Sigmoid colon (tissue), 7 donors: ENCODE data around the gene TTI1. TPM values are rescaled to one million over a fixed set of nuclear protein-coding genes. Genes with fewer than 3 reads are reported as not detected.

Experiments used
- DNase-seq: peaks from one replicate; pipeline ENCODE4 v3.0.0-alpha.2; 2019
- H3K27ac ChIP-seq, 4 donors: fragments of 200-600 bp; sonication (generic); one replicate each; pipeline ENCODE4 v1.5.1; 2016 to 2019; ENCODE audit warnings: mild to moderate bottlenecking in 1 of 4
- H3K27me3 ChIP-seq, 3 donors: fragments of 200-600 bp; sonication (generic); one replicate each; pipeline ENCODE4 v1.5.1; 2019; ENCODE audit warnings: mild to moderate bottlenecking in 1 of 3
- H3K36me3 ChIP-seq, 4 donors: fragments of 200-600 bp; sonication (generic); one replicate each; pipeline ENCODE4 v1.5.1; 2016 to 2019
- H3K4me1 ChIP-seq, 4 donors: fragments of 200-600 bp; sonication (generic); one replicate each; pipeline ENCODE4 v1.5.1; 2017 to 2019
- H3K4me3 ChIP-seq, 4 donors: fragments of 200-600 bp; sonication (generic); one replicate each; pipeline ENCODE4 v1.5.1; 2017 to 2019; ENCODE audit warnings: mild to moderate bottlenecking in 2 of 4, moderate library complexity in 1 of 4
- H3K9me3 ChIP-seq, 4 donors: fragments of 200-600 bp in 3 of 4; sonication (generic) in 3 of 4; one replicate each; pipeline versions ENCODE4 v1.5.1 to v1.6.1; 2013 to 2019
- CTCF ChIP-seq, 4 experiments: fragments of 450-650 bp in 3 of 4; fragments of 200-600 bp in 1 of 4; IDR thresholded peaks; one replicate each; pipeline ENCODE4 v1.5.1; 2016 to 2019; ENCODE audit warnings: antibody characterized with exemption in 4 of 4, mild to moderate bottlenecking in 3 of 4, moderate library complexity in 2 of 4
- EP300 ChIP-seq, 4 donors: sonication (generic); formaldehyde crosslinking; IDR thresholded peaks; one replicate each; pipeline ENCODE4 v1.6.1; 2017; ENCODE audit warnings: antibody characterized with exemption in 4 of 4
- POLR2A ChIP-seq, 2 donors: fragments of 450-650 bp; IDR thresholded peaks; one replicate each; pipeline ENCODE4 v1.6.1; 2016; ENCODE audit warnings: antibody characterized with exemption in 2 of 2, mild to moderate bottlenecking in 2 of 2, moderate library complexity in 2 of 2
- POLR2AphosphoS5 ChIP-seq, 4 donors: sonication (generic); formaldehyde crosslinking; IDR thresholded peaks; one replicate each; pipeline ENCODE4 v1.6.1; 2017; ENCODE audit warnings: antibody characterized with exemption in 4 of 4
- WGBS, 2 donors: extraction: QIAGEN DNeasy Blood & Tissue Kit; methylation state at CpG; one replicate each; pipeline ENCODE4 v1.1.7; 2013; 5-methylcytosine and 5-hydroxymethylcytosine counted together
- intact Hi-C: fragments of 100-400 bp; cut with DNase I; formaldehyde crosslinking; loops from one replicate; pipeline ENCODE4 v1.15.1; 2023
- polyA plus RNA-seq, 3 donors: library from polyadenylated mRNA; stranded (reverse); fragments of 200-250 nt; gene quantifications; one replicate each; pipeline ENCODE4 v1.2.3, GENCODE V29; 2013
- total RNA-seq, 4 donors: library from RNA; depleted of rRNA; stranded (reverse); fragments of >200 nt; gene quantifications; one replicate each; pipeline ENCODE4 v1.1.0, GENCODE V29; 2016
- donor health status: healthy with polysubstance abuse.
- donor health status: Bipolar disorder and iron deficiency.
- donor health status: healthy.

TTI1 gene
- total and polyA plus RNA-seq, 7 donors, result 2.4 to 11.7 (median 10.5) TPM

- H3K4me3 ChIP-seq, result no peak overlapping the region
- TF ChIP-seq EP300 (IDR thresholded peaks at IDR 0.05), result no peak
- no peak for TF ChIP-seq CTCF (IDR thresholded peaks at IDR 0.05)
- intact Hi-C loops, result no loop called here
- peaks cover 0 to 13% (median 2%) of the 10 kb centered on the region in 4 donors for H3K4me1 ChIP-seq
- H3K36me3 ChIP-seq, result no peaks in the 10 kb centered on the region
- DNase-seq, result no peak
- H3K27me3 ChIP-seq, result no peaks in the 10 kb centered on the region
- no peak overlapping the region for H3K27ac ChIP-seq
- WGBS, 2 donors, result 74 to 89% methylated on average over 5 of the region's 5 CpGs
- no peaks in the 10 kb centered on the region for H3K9me3 ChIP-seq
Measured at GRCh38 chr20:38024496-38024895, 8.8 kb downstream of the TTI1 start.

- Histone ChIP-seq H3K36me3 (peaks cover 0 to 6% (median 2%) of the 10 kb centered on the region in 4 donors), H3K9me3 (no peaks in the 10 kb centered on the region), H3K4me3 (no peak overlapping the region), H3K27ac (no peak overlapping the region), H3K4me1 (peaks cover 0 to 13% (median 2%) of the 10 kb centered on the region in 4 donors), H3K27me3 (no peaks in the 10 kb centered on the region)
- WGBS, 2 donors, result 72 to 77% methylated on average over 5 of the region's 5 CpGs
- intact Hi-C loops, result loop anchor here (2.0 kb wide), 1 partner anchor 17 kb away; no protein-coding TSS in a partner anchor
- TF ChIP-seq CTCF (IDR thresholded peaks at IDR 0.05) (no peak), EP300 (IDR thresholded peaks at IDR 0.05) (no peak), POLR2A (IDR thresholded peaks at IDR 0.05) (no peak)
- no peak for DNase-seq
Measured at GRCh38 chr20:38023181-38024001, 9.9 kb downstream of the TTI1 start.

GRCh38 chr20:38021087-38021772 lies 12.0 kb downstream of the TTI1 start:
- intact Hi-C loops, result no loop called here

GRCh38 chr20:38018385-38018784 lies 14.9 kb downstream of the TTI1 start:
- WGBS, 2 donors, result 98% methylated on average over 2 of the region's 2 CpGs
- Histone ChIP-seq H3K27ac (no peak overlapping the region), H3K4me3 (no peak overlapping the region), H3K27me3 (no peaks in the 10 kb centered on the region), H3K9me3 (peaks cover 0 to 6% (median 0%) of the 10 kb centered on the region in 4 donors), H3K4me1 (peaks cover 0 to 10% (median 2%) of the 10 kb centered on the region in 4 donors), H3K36me3 (peaks cover 3 to 32% (median 12%) of the 10 kb centered on the region in 4 donors)
- TF ChIP-seq POLR2A (IDR thresholded peaks at IDR 0.05) (no peak), CTCF (IDR thresholded peaks at IDR 0.05) (no peak), POLR2AphosphoS5 (IDR thresholded peaks at IDR 0.05) (no peak), EP300 (IDR thresholded peaks at IDR 0.05) (no peak)
- intact Hi-C loops, result no loop called here
- no peak for DNase-seq

More at GRCh38 chr20:38021087-38021772, 12.0 kb downstream of the TTI1 start:
- DNase-seq, result no peak
- Histone ChIP-seq H3K9me3 (peaks cover 0 to 6% (median 0%) of the 10 kb centered on the region in 4 donors), H3K27ac (no peak overlapping the region), H3K4me1 (peaks cover 0 to 13% (median 2%) of the 10 kb centered on the region in 4 donors), H3K27me3 (no peaks in the 10 kb centered on the region), H3K36me3 (peaks cover 0 to 25% (median 11%) of the 10 kb centered on the region in 4 donors), H3K4me3 (no peak overlapping the region)
- TF ChIP-seq POLR2AphosphoS5 (IDR thresholded peaks at IDR 0.05), result no peak
- TF ChIP-seq POLR2A (IDR thresholded peaks at IDR 0.05), result no peak
- TF ChIP-seq EP300 (IDR thresholded peaks at IDR 0.05), result no peak
- 77% methylated on average over 2 of the region's 2 CpGs for WGBS, 2 donors

- intact Hi-C loops, result no loop called here
- no peaks in the 10 kb centered on the region for H3K27me3 ChIP-seq
- peaks cover 0 to 6% (median 0%) of the 10 kb centered on the region in 4 donors for H3K9me3 ChIP-seq
- H3K4me1 ChIP-seq, result peaks cover 0 to 10% (median 2%) of the 10 kb centered on the region in 4 donors
- 98 to 99% methylated on average over 1 of the region's 1 CpG for WGBS, 2 donors
- H3K4me3 ChIP-seq, result no peak overlapping the region
- TF ChIP-seq POLR2A (IDR thresholded peaks at IDR 0.05), result no peak
- no peak for TF ChIP-seq EP300 (IDR thresholded peaks at IDR 0.05)
- TF ChIP-seq POLR2AphosphoS5 (IDR thresholded peaks at IDR 0.05), result no peak
- no peak for TF ChIP-seq CTCF (IDR thresholded peaks at IDR 0.05)
- no peak for DNase-seq
- H3K36me3 ChIP-seq, result peaks cover 7 to 37% (median 14%) of the 10 kb centered on the region in 4 donors
- no peak overlapping the region for H3K27ac ChIP-seq
Measured at GRCh38 chr20:38017959-38018358, 15.3 kb downstream of the TTI1 start.
